ENCODE data around the gene SLC7A6OS. TPM values are rescaled to one million over a fixed set of nuclear protein-coding genes. Genes with fewer than 3 reads are reported as not detected.
A peak's percentile ranks its signal among the peaks of the same experiment; 100 is the strongest.
"Not testable (repeated sequence)": the region's sequence is repeated elsewhere in the genome, so short reads cannot be mapped to it uniquely, and the experiment has no call there.

SLC7A6OS gene
- total and polyA plus RNA-seq, 4 experiments from 2014 or later = 22.4 to 55.8 (median 38.6) TPM

DNA sequence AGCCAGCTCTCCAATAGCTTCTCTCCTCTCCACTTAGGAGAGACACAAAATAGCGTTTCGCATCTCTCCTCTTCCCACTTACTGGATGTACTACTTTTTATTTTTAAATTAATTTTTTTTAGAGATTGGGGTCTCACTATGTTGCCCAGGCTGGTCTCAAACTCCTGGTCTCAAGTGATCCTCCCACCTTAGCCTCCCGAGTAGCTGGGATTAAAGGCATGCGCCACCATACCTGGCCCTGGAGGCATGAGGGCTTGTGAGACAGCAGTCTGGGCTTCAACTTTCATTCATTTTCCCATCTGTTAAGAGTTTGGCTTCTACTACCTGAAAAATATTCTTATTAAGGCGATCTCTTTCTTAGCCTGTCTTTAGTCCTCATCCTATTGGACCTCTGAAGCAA is 18.3 kb downstream of the SLC7A6OS start:
- H3K9me3 ChIP-seq (ENCODE audit: control insufficient read depth in 1 of 2, low read length in 2 of 2) = no peaks in the 10 kb centered on the region
- H3K36me3 ChIP-seq (ENCODE audit: insufficient read depth, low read length) = peaks cover 67% of the 10 kb centered on the region
- peaks cover 56% of the 10 kb centered on the region for H3K4me1 ChIP-seq (ENCODE audit: insufficient read depth, low read length)
- peaks cover 60 to 77% of the 10 kb centered on the region in 2 donors for H3K36me3 Mint-ChIP-seq
- no peak for DNase-seq
- H3K4me1 Mint-ChIP-seq = peaks cover 43 to 68% (median 59%) of the 10 kb centered on the region in 4 donors
- H3K27me3 Mint-ChIP-seq = no peaks in the 10 kb centered on the region
- intact Hi-C loops (cut with micrococcal nuclease) = no loop called here
- no peaks in the 10 kb centered on the region for H3K27me3 ChIP-seq (ENCODE audit: insufficient read depth, low read length)
- peak overlapping the region; percentile 82 to 91 (median 90) for H3K27ac Mint-ChIP-seq
- POLR2A ChIA-PET (ENCODE audit: partially characterized antibody) = interaction anchor here (34.3 to 44.5 kb wide), 2 partner anchors 3 to 13 kb away, joined by 1508 read pairs; partner anchors contain the start of genes PRMT7, SLC7A6 and SLC7A6OS
- no peak overlapping the region for H3K4me3 ChIP-seq (ENCODE audit: low read length in 2 of 2)
- H3K4me3 Mint-ChIP-seq = peak overlapping the region in 5 of 8 donors; percentile 19 to 83 (median 49)
- CTCF ChIA-PET (ENCODE audit: partially characterized antibody) = interaction anchor here (1.3 to 29.4 kb wide), 5 partner anchors 8 to 35 kb away, joined by 4 to 680 read pairs (median 8); partner anchors contain the start of genes PRMT7, SLC7A6 and SLC7A6OS
- H3K27ac ChIP-seq (ENCODE audit: low read depth, low read length) = no peak overlapping the region
- H3K9me3 Mint-ChIP-seq = no peaks in the 10 kb centered on the region

DNA sequence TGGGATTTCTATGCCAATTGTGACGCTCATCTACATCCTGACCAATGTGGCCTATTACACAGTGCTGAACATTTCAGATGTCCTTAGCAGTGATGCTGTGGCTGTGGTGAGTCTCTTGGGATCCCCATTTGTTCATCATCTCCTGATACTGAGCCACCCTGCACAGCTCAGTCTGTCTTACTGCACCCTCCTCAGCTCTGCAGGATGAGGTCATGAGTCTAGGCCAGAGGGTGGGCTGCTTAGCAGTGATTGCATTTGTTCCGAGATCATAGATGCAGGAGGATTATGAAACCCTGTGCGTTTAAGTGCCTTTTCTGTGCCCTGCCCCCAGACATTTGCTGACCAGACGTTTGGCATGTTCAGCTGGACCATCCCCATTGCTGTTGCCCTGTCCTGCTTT is 19.5 kb downstream of the SLC7A6OS start:
- CTCF ChIA-PET (ENCODE audit: partially characterized antibody) = interaction anchor here (0.9 to 29.4 kb wide), 7 partner anchors 8 to 274 kb away, joined by 3 to 680 read pairs (median 4); partner anchors contain the start of genes PRMT7, SLC7A6 and SLC7A6OS
- Mint-ChIP-seq H3K4me3 (peak overlapping the region in 7 of 8 donors; percentile 19 to 83 (median 61)), H3K36me3 (peaks cover 53 to 72% of the 10 kb centered on the region in 2 donors), H3K4me1 (peaks cover 53 to 77% (median 68%) of the 10 kb centered on the region in 4 donors), H3K27ac (peak overlapping the region; percentile 82 to 91 (median 90)), H3K27me3 (no peaks in the 10 kb centered on the region), H3K9me3 (no peaks in the 10 kb centered on the region)
- intact Hi-C loops (cut with micrococcal nuclease) = no loop called here
- POLR2A ChIA-PET (ENCODE audit: partially characterized antibody) = interaction anchor here (0.8 to 44.5 kb wide), 3 partner anchors 4 to 54 kb away, joined by 4 to 1508 read pairs (median 1508); partner anchors contain the start of genes PRMT7, SLC7A6 and SLC7A6OS
- no peaks in the 10 kb centered on the region for H3K9me3 ChIP-seq (ENCODE audit: control insufficient read depth in 1 of 2, low read length in 2 of 2)
- peak overlapping the region; percentile 52 for H3K27ac ChIP-seq (ENCODE audit: low read depth, low read length)
- no peak overlapping the region for H3K4me3 ChIP-seq (ENCODE audit: low read length in 2 of 2)
- H3K27me3 ChIP-seq (ENCODE audit: insufficient read depth, low read length) = no peaks in the 10 kb centered on the region
- no peak for DNase-seq
- H3K4me1 ChIP-seq (ENCODE audit: insufficient read depth, low read length) = peaks cover 68% of the 10 kb centered on the region
- peaks cover 56% of the 10 kb centered on the region for H3K36me3 ChIP-seq (ENCODE audit: insufficient read depth, low read length)

DNA sequence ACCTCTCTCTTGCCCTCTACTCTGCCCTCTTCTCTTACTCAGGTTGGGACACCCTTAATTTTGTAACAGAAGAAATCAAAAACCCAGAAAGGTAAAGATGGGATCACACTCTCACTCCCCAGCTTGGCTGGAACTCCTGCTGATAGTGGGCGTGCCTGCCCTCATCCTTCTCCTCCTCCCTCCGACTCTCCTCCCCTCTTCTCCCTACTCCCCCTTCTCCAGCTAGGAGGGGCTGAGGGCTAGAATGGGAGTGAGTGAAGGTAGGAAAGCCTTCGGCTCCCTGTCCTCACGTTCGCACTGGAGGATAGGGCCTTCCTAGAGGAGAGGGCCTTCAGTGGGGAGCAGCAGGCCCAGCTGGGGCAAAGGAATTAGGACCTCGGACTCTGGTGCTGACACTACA is 20.3 kb downstream of the SLC7A6OS start:
- H3K27me3 Mint-ChIP-seq = no peaks in the 10 kb centered on the region
- H3K36me3 Mint-ChIP-seq = peaks cover 49 to 66% of the 10 kb centered on the region in 2 donors
- Histone ChIP-seq H3K4me1 (ENCODE audit: insufficient read depth, low read length) (peaks cover 76% of the 10 kb centered on the region), H3K9me3 (ENCODE audit: control insufficient read depth in 1 of 2, low read length in 2 of 2) (no peaks in the 10 kb centered on the region), H3K27ac (ENCODE audit: low read depth, low read length) (peak overlapping the region; percentile 52), H3K27me3 (ENCODE audit: insufficient read depth, low read length) (no peaks in the 10 kb centered on the region), H3K4me3 (ENCODE audit: low read length in 2 of 2) (no peak overlapping the region), H3K36me3 (ENCODE audit: insufficient read depth, low read length) (peaks cover 48% of the 10 kb centered on the region)
- H3K4me1 Mint-ChIP-seq = peaks cover 58 to 85% (median 74%) of the 10 kb centered on the region in 4 donors
- intact Hi-C loops (cut with micrococcal nuclease) = no loop called here
- ChIA-PET CTCF (ENCODE audit: partially characterized antibody) (interaction anchor here (0.9 to 29.4 kb wide), 5 partner anchors 10 to 37 kb away, joined by 3 to 680 read pairs (median 4); partner anchors contain the start of gene SLC7A6), POLR2A (ENCODE audit: partially characterized antibody) (interaction anchor here (1.3 to 44.5 kb wide), 3 partner anchors 5 to 32 kb away, joined by 3 to 1508 read pairs (median 1508); partner anchors contain the start of genes PRMT7, SLC7A6 and SLC7A6OS)
- DNase-seq = no peak
- H3K9me3 Mint-ChIP-seq = no peaks in the 10 kb centered on the region
- H3K27ac Mint-ChIP-seq = peak overlapping the region; percentile 82 to 91 (median 89)
- H3K4me3 Mint-ChIP-seq = peak overlapping the region; percentile 32 to 83 (median 66)

DNA sequence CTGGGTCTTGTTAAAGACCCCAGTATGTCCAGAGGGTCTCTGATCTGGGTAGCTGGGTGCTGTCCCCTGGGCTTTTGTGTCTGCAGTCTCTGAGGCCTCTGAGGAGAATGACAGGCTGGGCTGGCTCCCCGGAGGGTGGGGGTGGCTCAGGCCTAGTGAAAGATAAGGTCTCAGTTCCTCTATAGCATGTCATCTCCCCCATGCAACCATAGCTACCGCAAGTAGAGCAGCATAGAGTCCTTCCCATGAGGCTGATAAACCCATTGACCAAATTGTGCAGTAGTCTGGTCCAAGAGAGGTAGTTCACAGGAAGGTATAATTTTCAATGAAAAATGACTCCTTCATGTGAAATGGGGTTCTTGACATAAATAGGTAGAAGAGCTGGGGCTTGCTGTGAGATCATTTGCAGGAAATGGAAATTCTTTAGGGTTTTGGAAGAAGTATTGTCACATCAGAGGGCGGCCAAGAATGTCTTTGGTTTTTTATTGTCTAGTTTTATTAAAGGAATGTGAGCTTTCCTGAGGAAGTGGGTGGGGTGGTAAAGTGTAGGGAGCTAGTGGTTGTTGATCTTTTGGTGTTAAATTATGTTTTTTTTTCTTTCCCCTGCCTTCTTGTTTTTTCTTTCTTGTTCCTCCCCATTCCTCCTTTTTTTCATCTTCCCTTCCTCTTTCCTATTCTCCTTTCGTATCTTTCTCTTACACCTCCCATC is 21.0 kb downstream of the SLC7A6OS start:
- H3K4me3 ChIP-seq (ENCODE audit: low read length in 2 of 2) = peak overlapping the region in 1 of 2 donors; percentile 4
- H3K4me1 ChIP-seq (ENCODE audit: insufficient read depth, low read length) = peaks cover 83% of the 10 kb centered on the region
- H3K36me3 Mint-ChIP-seq = peaks cover 44 to 60% of the 10 kb centered on the region in 2 donors
- H3K4me1 Mint-ChIP-seq = peaks cover 63 to 92% (median 80%) of the 10 kb centered on the region in 4 donors
- no peaks in the 10 kb centered on the region for H3K9me3 ChIP-seq (ENCODE audit: control insufficient read depth in 1 of 2, low read length in 2 of 2)
- H3K27ac Mint-ChIP-seq = peak overlapping the region; percentile 82 to 91 (median 89)
- peak; percentile 41 to 72 (median 56) for DNase-seq
- no peaks in the 10 kb centered on the region for H3K27me3 Mint-ChIP-seq
- no peaks in the 10 kb centered on the region for H3K27me3 ChIP-seq (ENCODE audit: insufficient read depth, low read length)
- no peaks in the 10 kb centered on the region for H3K9me3 Mint-ChIP-seq
- H3K27ac ChIP-seq (ENCODE audit: low read depth, low read length) = peak overlapping the region; percentile 52
- POLR2A ChIA-PET (ENCODE audit: partially characterized antibody) = interaction anchor here (1.3 to 44.5 kb wide), 5 partner anchors 6 to 45 kb away, joined by 3 to 1508 read pairs (median 5); partner anchors contain the start of genes PLA2G15, PRMT7, SLC7A6 and SLC7A6OS
- CTCF ChIA-PET (ENCODE audit: partially characterized antibody) = interaction anchor here (1.1 to 29.4 kb wide), 4 partner anchors 8 to 38 kb away, joined by 3 to 680 read pairs (median 18); partner anchors contain the start of gene SLC7A6
- H3K4me3 Mint-ChIP-seq = peak overlapping the region; percentile 32 to 83 (median 66)
- peaks cover 41% of the 10 kb centered on the region for H3K36me3 ChIP-seq (ENCODE audit: insufficient read depth, low read length)
- intact Hi-C loops (cut with micrococcal nuclease) = no loop called here

DNA sequence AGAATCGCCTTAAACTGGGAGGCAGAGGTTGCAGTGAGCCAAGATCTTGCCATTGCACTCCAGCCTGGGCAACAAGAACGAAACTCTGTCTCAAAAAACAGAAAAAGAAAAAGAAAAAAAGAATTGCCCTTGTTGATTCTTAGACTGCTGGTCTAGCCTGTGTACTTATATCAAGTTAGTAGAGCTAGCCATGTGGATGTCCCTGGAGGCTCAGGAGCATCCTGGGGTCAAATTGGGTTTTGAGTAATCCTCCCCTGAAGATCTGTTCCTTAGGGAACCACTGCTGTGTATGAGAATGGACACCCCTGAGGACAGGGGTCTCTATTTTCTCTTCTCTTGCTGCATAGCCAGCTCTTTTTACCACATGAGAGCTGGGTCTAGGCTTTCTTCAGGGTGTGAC is 21.5 kb downstream of the SLC7A6OS start:
- intact Hi-C loops (cut with micrococcal nuclease) = no loop called here
- peak overlapping the region; percentile 82 to 91 (median 89) for H3K27ac Mint-ChIP-seq
- H3K27me3 Mint-ChIP-seq = no peaks in the 10 kb centered on the region
- H3K4me1 Mint-ChIP-seq = peaks cover 66 to 94% (median 85%) of the 10 kb centered on the region in 4 donors
- peak overlapping the region in 7 of 8 donors; percentile 32 to 83 (median 68) for H3K4me3 Mint-ChIP-seq
- CTCF ChIA-PET (ENCODE audit: partially characterized antibody) = interaction anchor here (1.1 to 29.4 kb wide), 5 partner anchors 9 to 768 kb away, joined by 3 to 680 read pairs (median 3); partner anchors contain the start of gene SLC7A6
- Histone ChIP-seq H3K27ac (ENCODE audit: low read depth, low read length) (peak overlapping the region; percentile 52), H3K36me3 (ENCODE audit: insufficient read depth, low read length) (peaks cover 35% of the 10 kb centered on the region), H3K9me3 (ENCODE audit: control insufficient read depth in 1 of 2, low read length in 2 of 2) (no peaks in the 10 kb centered on the region), H3K4me3 (ENCODE audit: low read length in 2 of 2) (peak overlapping the region in 1 of 2 donors; percentile 4), H3K4me1 (ENCODE audit: insufficient read depth, low read length) (peaks cover 88% of the 10 kb centered on the region), H3K27me3 (ENCODE audit: insufficient read depth, low read length) (no peaks in the 10 kb centered on the region)
- DNase-seq = no peak
- peaks cover 42 to 55% of the 10 kb centered on the region in 2 donors for H3K36me3 Mint-ChIP-seq
- POLR2A ChIA-PET (ENCODE audit: partially characterized antibody) = interaction anchor here (1.3 to 44.5 kb wide), 5 partner anchors 6 to 44 kb away, joined by 3 to 1508 read pairs (median 5); partner anchors contain the start of genes PLA2G15, PRMT7, SLC7A6 and SLC7A6OS
- H3K9me3 Mint-ChIP-seq = no peaks in the 10 kb centered on the region

DNA sequence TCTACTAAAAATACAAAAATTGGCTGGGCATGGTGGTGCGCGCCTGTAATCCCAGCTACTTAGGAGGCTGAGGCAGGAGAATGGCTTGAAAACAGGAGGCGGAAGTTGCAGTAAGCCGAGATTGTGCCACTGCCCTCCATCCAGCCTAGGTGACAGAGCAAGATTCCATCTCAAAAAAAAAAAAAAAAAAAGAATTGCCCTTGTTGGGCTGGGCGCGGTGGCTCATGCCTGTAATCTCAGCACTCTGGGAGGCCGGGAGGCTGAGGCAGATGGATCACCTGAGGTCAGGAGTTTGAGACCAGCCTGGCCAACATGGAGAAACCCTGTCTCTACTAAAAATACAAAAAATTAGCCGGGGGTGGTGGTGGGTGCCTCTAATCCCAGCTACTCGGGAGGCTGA is 21.9 kb downstream of the SLC7A6OS start:
- H3K27me3 ChIP-seq (ENCODE audit: insufficient read depth, low read length); H3K27me3 Mint-ChIP-seq; DNase-seq; H3K9me3 ChIP-seq (ENCODE audit: control insufficient read depth in 1 of 2, low read length in 2 of 2); H3K4me3 ChIP-seq (ENCODE audit: low read length in 2 of 2); intact Hi-C loops (cut with micrococcal nuclease); H3K9me3 Mint-ChIP-seq: not testable (repeated sequence)
- POLR2A ChIA-PET (ENCODE audit: partially characterized antibody) = interaction anchor here (1.5 to 44.5 kb wide), 4 partner anchors 7 to 44 kb away, joined by 4 to 1508 read pairs (median 756); partner anchors contain the start of genes PLA2G15, PRMT7, SLC7A6 and SLC7A6OS
- Mint-ChIP-seq H3K36me3 (peaks cover 43 to 53% of the 10 kb centered on the region in 2 donors), H3K4me3 (peak overlapping the region in 6 of 8 donors; percentile 46 to 91 (median 80)), H3K27ac (peak overlapping the region; percentile 82 to 96 (median 92)), H3K4me1 (peaks cover 68 to 98% (median 85%) of the 10 kb centered on the region in 4 donors)
- Histone ChIP-seq H3K36me3 (ENCODE audit: insufficient read depth, low read length) (peaks cover 32% of the 10 kb centered on the region), H3K27ac (ENCODE audit: low read depth, low read length) (peak overlapping the region; percentile 52), H3K4me1 (ENCODE audit: insufficient read depth, low read length) (peaks cover 92% of the 10 kb centered on the region)
- CTCF ChIA-PET (ENCODE audit: partially characterized antibody) = interaction anchor here (1.1 to 29.4 kb wide), 4 partner anchors 9 to 768 kb away, joined by 3 to 680 read pairs (median 18); partner anchors contain the start of gene SLC7A6

Data from CD4-positive, alpha-beta memory T cell (primary cell).